HepG2 (cell line): Measurements from ENCODE around the gene IGF2BP1. TPM values are rescaled to one million over a fixed set of nuclear protein-coding genes. Genes with fewer than 3 reads are reported as not detected.

ENCODE experiments used
- ARNT2 ChIP-seq: sonication (generic); formaldehyde crosslinking; IDR thresholded peaks from 2 replicates; pipeline ENCODE4 v1.8.0; 2022; ENCODE audit warnings: mild to moderate bottlenecking, low read depth, missing genetic modification reagents, moderate library complexity
- GABPB1 ChIP-seq: IDR thresholded peaks from 2 replicates; pipeline ENCODE4 v1.6.1; 2016; ENCODE audit warnings: mild to moderate bottlenecking, missing genetic modification reagents, moderate library complexity, missing compliant biosample characterization
- MED13 ChIP-seq: sonication (generic); formaldehyde crosslinking; IDR thresholded peaks from 2 replicates; pipeline ENCODE4 v1.5.0; 2020; ENCODE audit warnings: missing genetic modification reagents
- NFAT5 ChIP-seq: sonication (generic); formaldehyde crosslinking; IDR thresholded peaks from 2 replicates; pipeline ENCODE4 v1.4.0; 2020; ENCODE audit warnings: missing genetic modification reagents
- NFKB2 ChIP-seq: sonication (generic); formaldehyde crosslinking; IDR thresholded peaks from 2 replicates; pipeline ENCODE4 v1.4.0; 2020; ENCODE audit warnings: missing genetic modification reagents, borderline replicate concordance
- RFXANK ChIP-seq: IDR thresholded peaks from 2 replicates; pipeline ENCODE4 v1.6.1; 2016
- XBP1 ChIP-seq: sonication (generic); formaldehyde crosslinking; IDR thresholded peaks from 2 replicates; pipeline ENCODE4 v1.5.0; 2020; ENCODE audit warnings: missing genetic modification reagents
- ZBTB8A ChIP-seq: sonication (generic); formaldehyde crosslinking; IDR thresholded peaks from 2 replicates; pipeline ENCODE4 v1.4.0; 2020; ENCODE audit warnings: mild to moderate bottlenecking, low read depth, missing genetic modification reagents, borderline replicate concordance
- ZNF281 ChIP-seq: sonication (generic); formaldehyde crosslinking; IDR thresholded peaks from 2 replicates; pipeline ENCODE4 v1.4.0; 2020; ENCODE audit warnings: missing genetic modification reagents, borderline replicate concordance
- ZNF501 ChIP-seq: sonication (generic); formaldehyde crosslinking; IDR thresholded peaks from 2 replicates; pipeline ENCODE4 v1.5.1; 2020; ENCODE audit warnings: mild to moderate bottlenecking, moderate library complexity, missing genetic modification reagents
- ZNF660 ChIP-seq: sonication (generic); formaldehyde crosslinking; IDR thresholded peaks from 2 replicates; pipeline ENCODE4 v1.5.1; 2020; ENCODE audit warnings: mild to moderate bottlenecking, low read depth, missing genetic modification reagents, borderline replicate concordance
- polyA plus RNA-seq, 8 experiments: library from polyadenylated mRNA; depleted of rRNA in 3 of 8; stranded (reverse) in 7 of 8; unstranded in 1 of 8; fragments of >200 nt; fragmentation: Illumina TruSeq in 4 of 8; extraction: Trizol in 4 of 8; gene quantifications; 2 replicates each; pipeline versions ENCODE4 v1.2.1 to v1.2.3, GENCODE V29; 2011 to 2016; ENCODE audit warnings: low read depth in 4 of 8, missing spikeins in 1 of 8, mixed read lengths in 1 of 8; ENCODE audit not compliant: insufficient read depth in 1 of 8
- total RNA-seq, 5 experiments: library from RNA; depleted of rRNA; stranded (reverse); fragments of >200 nt; fragmentation: Illumina TruSeq; extraction: Trizol; gene quantifications; 2 replicates each; pipeline ENCODE4 v1.2.3, GENCODE V29; 2016; ENCODE audit warnings: low read depth in 1 of 5

Gene IGF2BP1
- total and polyA plus RNA-seq, 2 of the 13 experiments (the other 11 are each of a cell fraction or from before 2014, with no cell fraction given) = 29.7 to 75.1 TPM

- peak; percentile 82 for TF ChIP-seq ZNF281 (CRISPR knock-in tag)
- TF ChIP-seq MED13 (CRISPR knock-in tag) = peak; percentile 20; the same call in 1 of the 2 replicates
- TF ChIP-seq RFXANK (CRISPR knock-in tag) = no peak
- TF ChIP-seq NFAT5 (CRISPR knock-in tag) = 0 out of 2 replicates have a peak, but pooled peaks have one; percentile 19
- no peak for TF ChIP-seq ARNT2 (CRISPR knock-in tag)
- TF ChIP-seq XBP1 = 0 out of 2 replicates have a peak, but pooled peaks have one; percentile 61
- peak; percentile 74; the same call in 1 of the 2 replicates for TF ChIP-seq GABPB1
- no peak for TF ChIP-seq ZBTB8A (CRISPR knock-in tag)
- TF ChIP-seq NFKB2 (CRISPR knock-in tag) = 0 out of 2 replicates have a peak, but pooled peaks have one; percentile 56
- no peak for TF ChIP-seq ZNF660
- TF ChIP-seq ZNF501 (CRISPR knock-in tag) = no peak; the same call in 1 of the 2 replicates
- TF ChIP-seq, all 625 proteins: peak for 218
Observed at GRCh38 chr17:48997103-48997826, at the start of gene IGF2BP1 (continued).
